D721Med (cell line): ENCODE measurements around the gene FOXD4.
"Not testable (repeated sequence)": the region's sequence is repeated elsewhere in the genome, so short reads cannot be mapped to it uniquely, and the experiment has no call there.

ENCODE experiments used
- DNase-seq: peaks from one replicate; pipeline ENCODE4 v3.0.0; 2011; ENCODE audit warnings: low spot score; ENCODE audit not compliant: insufficient read length
- FAIRE-seq: peaks from 2 replicates; lab custom pipeline; 2011; peaks lifted over from hg19 to GRCh38; lab: Jason Lieb, UNC

Gene FOXD4

GRCh38 chr9:94992-95391, 23.2 kb downstream of the FOXD4 start:
- DNase-seq, FAIRE-seq: not testable (repeated sequence)

- not testable (repeated sequence) for FAIRE-seq, DNase-seq
Measured at GRCh38 chr9:94323-94722, 23.9 kb downstream of the FOXD4 start.

DNA sequence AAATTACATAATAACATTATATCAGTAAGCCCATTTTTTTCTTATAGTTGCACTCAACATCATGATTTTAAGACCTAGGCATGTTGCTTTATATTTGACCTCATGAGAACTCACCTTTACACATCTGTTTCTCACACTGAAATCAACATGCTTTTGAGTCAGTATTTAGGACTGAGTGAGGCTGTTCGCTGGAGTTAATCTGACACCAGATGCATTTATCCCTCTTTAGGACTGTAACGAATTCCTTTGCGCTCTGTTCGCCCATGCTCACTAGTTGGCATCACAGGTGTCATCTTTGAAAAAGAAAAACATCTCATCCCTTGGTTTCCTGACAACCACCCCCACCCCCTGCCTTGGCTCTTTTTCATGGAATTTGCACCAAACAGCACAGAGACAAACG, 24.3 kb downstream of the FOXD4 start:
- FAIRE-seq, DNase-seq: not testable (repeated sequence)

GRCh38 chr9:90851-91250, 27.4 kb downstream of the FOXD4 start:
- FAIRE-seq, DNase-seq: not testable (repeated sequence)

DNA sequence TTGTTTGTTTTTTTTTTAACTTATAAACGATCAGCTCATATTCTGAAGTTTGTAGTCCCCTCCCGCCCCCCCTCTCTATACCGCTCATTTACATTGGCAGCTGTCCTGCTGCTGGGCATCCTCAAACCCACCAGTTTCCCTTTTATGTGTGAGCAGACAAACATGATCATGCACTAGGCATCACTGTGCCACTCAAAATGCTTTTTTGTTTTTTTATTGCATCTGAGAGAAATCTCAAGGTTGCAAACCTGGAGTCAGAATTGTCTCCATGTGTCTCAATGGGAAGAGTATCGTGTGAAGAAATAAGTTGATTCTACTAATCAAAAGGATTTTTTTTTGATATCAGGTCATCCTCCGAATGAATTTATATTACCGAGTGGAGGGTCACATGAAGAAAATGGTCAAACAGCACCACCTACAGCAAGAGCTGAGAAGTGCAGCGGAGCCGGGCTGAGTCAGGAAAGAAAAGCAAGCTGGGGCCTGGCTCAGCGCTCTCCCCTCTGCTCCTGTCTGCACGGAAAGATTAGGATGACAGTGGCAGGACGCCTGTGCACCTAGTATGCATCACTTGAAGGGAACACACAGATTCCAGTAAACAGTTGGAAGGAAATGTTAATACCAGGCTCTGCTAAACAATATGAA, 29.7 kb downstream of the FOXD4 start:
- FAIRE-seq, DNase-seq: not testable (repeated sequence)

GRCh38 chr9:87860-88259, 30.4 kb downstream of the FOXD4 start:
- not testable (repeated sequence) for DNase-seq, FAIRE-seq

- FAIRE-seq: not testable (repeated sequence)
Measured at GRCh38 chr9:87105-87504, 31.1 kb downstream of the FOXD4 start.

DNA sequence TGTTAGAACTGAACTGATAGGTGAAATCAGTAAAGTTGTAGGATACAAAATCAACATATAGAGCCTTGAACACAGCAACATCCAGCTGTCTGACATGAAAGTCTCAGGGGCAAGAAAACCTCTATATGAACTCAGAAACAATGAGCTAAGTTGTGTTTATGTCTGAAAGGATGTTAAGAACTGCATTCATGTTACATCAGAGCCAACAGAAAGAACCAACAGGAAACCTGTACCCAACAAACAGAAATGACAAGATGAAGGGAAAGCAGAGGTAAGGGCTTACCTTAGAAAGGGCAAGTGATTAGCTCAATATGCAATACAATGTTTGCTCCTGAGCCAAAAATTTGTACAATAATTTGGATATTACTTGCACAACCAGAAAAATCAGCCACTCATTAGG, 31.5 kb downstream of the FOXD4 start:
- not testable (repeated sequence) for DNase-seq, FAIRE-seq

More at GRCh38 chr9:87105-87504, 31.1 kb downstream of the FOXD4 start:
- DNase-seq: not testable (repeated sequence)

GRCh38 chr9:82932-83689, 35.1 kb downstream of the FOXD4 start:
- not testable (repeated sequence) for FAIRE-seq

DNA sequence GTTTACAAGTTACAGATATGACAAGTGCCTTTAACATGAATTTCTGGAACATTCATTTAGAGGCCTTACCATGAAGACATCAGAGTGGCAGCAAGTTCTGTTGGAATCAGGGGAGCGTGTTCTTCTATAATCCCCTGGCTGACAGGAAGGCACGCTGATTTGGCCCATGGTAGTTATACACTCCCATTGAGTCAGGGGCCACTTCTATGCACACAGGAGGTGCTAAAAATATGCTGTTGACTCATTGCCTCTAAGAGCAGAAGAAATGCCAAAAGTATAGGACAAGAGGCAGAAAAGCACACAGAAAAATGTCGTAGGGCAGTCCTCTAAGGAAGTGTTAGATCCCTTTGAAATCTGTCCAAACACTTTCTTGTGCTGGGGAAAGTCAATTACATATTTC, 39.9 kb downstream of the FOXD4 start:
- FAIRE-seq, DNase-seq: not testable (repeated sequence)

More at GRCh38 chr9:82932-83689, 35.1 kb downstream of the FOXD4 start:
- DNase-seq: not testable (repeated sequence)

- DNase-seq, FAIRE-seq: not testable (repeated sequence)
Measured at GRCh38 chr9:76389-76788, 41.8 kb downstream of the FOXD4 start.

GRCh38 chr9:73900-74525, 44.2 kb downstream of the FOXD4 start:
- not testable (repeated sequence) for FAIRE-seq

DNA sequence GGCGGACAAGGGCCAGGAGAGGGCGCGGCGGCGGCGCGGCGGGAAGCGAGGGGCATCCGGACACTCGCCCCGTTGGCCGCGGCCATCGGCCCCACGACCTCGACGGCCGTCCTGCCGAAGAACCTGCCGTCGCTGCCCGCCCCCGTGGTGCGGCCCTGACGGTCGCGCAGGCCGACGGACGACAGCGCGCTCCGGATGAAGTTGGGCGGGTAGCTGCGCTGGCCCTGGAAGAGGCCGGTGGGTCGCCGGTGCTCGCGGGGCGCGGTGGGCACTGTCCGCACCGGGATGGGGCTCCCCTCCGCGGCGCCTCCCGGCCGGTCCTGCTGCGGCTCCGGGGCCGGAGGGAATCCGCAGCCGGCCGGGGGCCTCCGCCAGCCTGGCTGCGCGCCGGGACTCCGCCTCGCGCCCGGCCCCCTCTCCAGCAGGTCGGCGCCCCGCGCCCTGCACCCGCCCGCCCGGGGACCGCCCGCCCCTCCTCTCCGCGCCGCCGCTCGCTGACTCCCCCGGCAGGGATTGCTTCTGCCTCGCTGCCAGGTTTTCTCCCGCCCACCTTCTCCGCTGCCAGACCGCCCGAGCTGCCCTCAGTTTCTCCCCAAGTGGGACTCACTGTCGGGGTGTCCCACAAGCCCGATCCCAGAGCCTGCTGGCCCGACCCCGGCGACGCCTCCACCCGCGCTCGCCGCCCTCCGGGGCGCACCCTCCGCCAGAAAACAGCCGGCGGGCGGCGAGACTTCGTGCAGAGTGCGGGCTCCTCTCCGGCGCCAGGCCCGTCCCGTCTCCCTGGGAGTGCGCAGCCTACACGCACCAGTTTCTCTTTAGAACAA, 44.9 kb downstream of the FOXD4 start:
- not testable (repeated sequence) for FAIRE-seq, DNase-seq

More at GRCh38 chr9:73900-74525, 44.2 kb downstream of the FOXD4 start:
- DNase-seq: not testable (repeated sequence)
